Skeletal muscle satellite cell (primary cell): ENCODE data around the gene ANKS1A.
"Not testable (repeated sequence)": the region's sequence is repeated elsewhere in the genome, so short reads cannot be mapped to it uniquely, and the experiment has no call there.

Source experiments
- H3K27me3 ChIP-seq: 2 replicates; pipeline ENCODE4 v1.7.0; 2013; ENCODE audit warnings: low read length; ENCODE audit not compliant: control insufficient read depth, insufficient read depth
- H3K36me3 ChIP-seq: 2 replicates; pipeline ENCODE4 v1.7.0; 2013; ENCODE audit warnings: mild to moderate bottlenecking, control low read depth, low read length; ENCODE audit not compliant: insufficient read depth
- H3K4me1 ChIP-seq: 2 replicates; pipeline ENCODE4 v1.7.0; 2013; ENCODE audit warnings: low read length; ENCODE audit not compliant: control insufficient read depth, insufficient read depth
- H3K4me2 ChIP-seq: 2 replicates; pipeline ENCODE4 v1.7.0; 2013; ENCODE audit warnings: mild to moderate bottlenecking, low read length
- H3K4me3 ChIP-seq: 2 replicates; pipeline ENCODE4 v1.7.0; 2013; ENCODE audit warnings: low read length
- H3K9ac ChIP-seq: 2 replicates; pipeline ENCODE4 v1.7.0; 2013; ENCODE audit warnings: mild to moderate bottlenecking, low read depth, low read length, moderate library complexity
- H3K9me3 ChIP-seq: replicated peaks from 2 replicates; pipeline ENCODE4 v1.7.0; 2013; ENCODE audit warnings: mild to moderate bottlenecking, control low read depth, low read length

The ANKS1A gene

GRCh38 chr6:35003886-35004530, 115.0 kb downstream of the ANKS1A start:
- H3K27me3 ChIP-seq, H3K9me3 ChIP-seq, H3K4me2 ChIP-seq, H3K4me3 ChIP-seq, H3K36me3 ChIP-seq, H3K4me1 ChIP-seq, H3K9ac ChIP-seq: not testable (repeated sequence)

DNA sequence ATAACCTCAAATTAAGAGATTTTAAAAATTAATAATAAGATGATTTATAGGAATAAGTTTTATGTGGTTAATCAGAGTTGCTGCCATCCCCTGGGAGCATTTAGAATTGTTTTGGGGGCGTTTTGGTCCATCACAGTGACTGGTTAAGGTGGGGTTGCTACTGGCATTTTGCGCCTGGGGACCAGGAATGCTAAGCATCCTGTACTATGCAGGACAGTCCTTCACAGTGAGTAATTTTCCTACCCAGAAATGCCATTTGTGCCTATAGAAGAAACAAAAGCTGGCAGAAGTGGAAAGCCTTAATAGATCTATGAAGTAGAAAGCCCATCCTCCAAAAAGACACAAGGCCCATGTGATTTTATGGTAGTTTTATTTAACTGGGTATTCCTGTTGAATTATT, 118.0 kb downstream of the ANKS1A start:
- no peak overlapping the region for H3K4me2 ChIP-seq
- H3K4me3 ChIP-seq: no peak overlapping the region
- H3K36me3 ChIP-seq: no peaks in the 10 kb centered on the region
- H3K27me3 ChIP-seq: no peaks in the 10 kb centered on the region
- H3K9me3 ChIP-seq: no peaks in the 10 kb centered on the region
- H3K9ac ChIP-seq: no peak overlapping the region
- H3K4me1 ChIP-seq: no peaks in the 10 kb centered on the region

GRCh38 chr6:35008858-35009257, 119.8 kb downstream of the ANKS1A start:
- no peak overlapping the region for H3K4me2 ChIP-seq
- no peaks in the 10 kb centered on the region for H3K9me3 ChIP-seq
- H3K36me3 ChIP-seq: no peaks in the 10 kb centered on the region
- no peaks in the 10 kb centered on the region for H3K4me1 ChIP-seq
- no peaks in the 10 kb centered on the region for H3K27me3 ChIP-seq
- no peak overlapping the region for H3K9ac ChIP-seq
- no peak overlapping the region for H3K4me3 ChIP-seq

GRCh38 chr6:35011096-35012041, 122.3 kb downstream of the ANKS1A start:
- H3K9ac ChIP-seq: no peak overlapping the region
- H3K27me3 ChIP-seq: no peaks in the 10 kb centered on the region
- no peaks in the 10 kb centered on the region for H3K36me3 ChIP-seq
- H3K9me3 ChIP-seq: no peaks in the 10 kb centered on the region
- no peak overlapping the region for H3K4me3 ChIP-seq
- H3K4me1 ChIP-seq: peaks cover 13% of the 10 kb centered on the region
- H3K4me2 ChIP-seq: no peak overlapping the region

DNA sequence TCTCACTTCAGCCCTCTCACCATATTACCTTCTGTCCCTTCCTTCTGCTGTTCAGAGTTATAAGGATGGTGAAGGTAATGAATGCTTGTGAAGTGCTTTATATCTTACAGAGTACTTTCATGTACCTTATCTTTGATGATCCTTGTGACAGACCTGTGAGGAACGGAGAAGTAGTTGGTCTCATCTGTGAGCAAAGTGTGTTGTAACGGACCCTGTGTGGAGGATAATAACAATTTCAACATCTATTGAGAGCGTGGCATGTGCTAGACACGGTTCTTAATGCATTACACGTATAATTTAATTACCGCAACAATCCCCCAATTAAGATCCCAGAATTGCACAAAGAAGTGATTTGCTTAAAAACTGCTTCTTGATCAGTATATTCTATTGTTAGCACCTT, 124.6 kb downstream of the ANKS1A start:
- no peaks in the 10 kb centered on the region for H3K9me3 ChIP-seq
- H3K9ac ChIP-seq: no peak overlapping the region
- H3K27me3 ChIP-seq: no peaks in the 10 kb centered on the region
- no peak overlapping the region for H3K4me2 ChIP-seq
- H3K4me1 ChIP-seq: peaks cover 31% of the 10 kb centered on the region
- H3K36me3 ChIP-seq: peaks cover 1% of the 10 kb centered on the region
- H3K4me3 ChIP-seq: no peak overlapping the region

- Histone ChIP-seq H3K36me3 (peaks cover 6% of the 10 kb centered on the region), H3K4me1 (peaks cover 31% of the 10 kb centered on the region), H3K4me3 (no peak overlapping the region), H3K9me3 (no peaks in the 10 kb centered on the region), H3K4me2 (no peak overlapping the region), H3K27me3 (no peaks in the 10 kb centered on the region), H3K9ac (no peak overlapping the region)
These were observed 125.3 kb downstream of the ANKS1A start for GRCh38 chr6:35014341-35014740.

DNA sequence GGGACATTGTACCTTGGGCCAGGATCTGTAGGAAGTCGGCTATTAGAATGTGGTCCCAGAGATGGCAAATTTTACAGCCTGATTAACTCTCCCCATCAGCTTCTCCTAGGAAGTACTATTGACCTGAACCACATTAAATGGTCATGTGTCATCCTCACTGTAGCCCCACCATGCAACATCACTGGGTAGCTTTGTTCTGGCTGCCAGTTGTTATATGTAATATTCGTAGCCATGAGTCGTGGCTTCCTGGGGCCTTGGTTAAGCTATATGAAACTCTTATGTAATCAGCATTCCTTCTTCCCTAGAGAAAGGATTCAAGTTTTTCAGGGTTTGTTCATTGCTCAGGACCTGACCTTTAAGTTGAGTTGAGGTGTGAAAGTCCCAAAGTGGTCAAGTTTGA, 125.7 kb downstream of the ANKS1A start:
- Histone ChIP-seq H3K9me3 (no peaks in the 10 kb centered on the region), H3K4me2 (no peak overlapping the region), H3K9ac (no peak overlapping the region), H3K36me3 (peaks cover 6% of the 10 kb centered on the region), H3K4me3 (no peak overlapping the region), H3K27me3 (no peaks in the 10 kb centered on the region), H3K4me1 (peaks cover 31% of the 10 kb centered on the region)

GRCh38 chr6:35015476-35015875, 126.4 kb downstream of the ANKS1A start:
- Histone ChIP-seq H3K36me3 (peaks cover 6% of the 10 kb centered on the region), H3K4me3 (no peak overlapping the region), H3K9ac (no peak overlapping the region), H3K27me3 (no peaks in the 10 kb centered on the region), H3K4me1 (peaks cover 31% of the 10 kb centered on the region), H3K9me3 (no peaks in the 10 kb centered on the region), H3K4me2 (no peak overlapping the region)

- Histone ChIP-seq H3K4me2 (no peak overlapping the region), H3K4me1 (peaks cover 31% of the 10 kb centered on the region), H3K9ac (no peak overlapping the region), H3K27me3 (no peaks in the 10 kb centered on the region), H3K36me3 (peaks cover 6% of the 10 kb centered on the region), H3K4me3 (no peak overlapping the region), H3K9me3 (no peaks in the 10 kb centered on the region)
These were observed 126.9 kb downstream of the ANKS1A start for GRCh38 chr6:35015996-35016395.

DNA sequence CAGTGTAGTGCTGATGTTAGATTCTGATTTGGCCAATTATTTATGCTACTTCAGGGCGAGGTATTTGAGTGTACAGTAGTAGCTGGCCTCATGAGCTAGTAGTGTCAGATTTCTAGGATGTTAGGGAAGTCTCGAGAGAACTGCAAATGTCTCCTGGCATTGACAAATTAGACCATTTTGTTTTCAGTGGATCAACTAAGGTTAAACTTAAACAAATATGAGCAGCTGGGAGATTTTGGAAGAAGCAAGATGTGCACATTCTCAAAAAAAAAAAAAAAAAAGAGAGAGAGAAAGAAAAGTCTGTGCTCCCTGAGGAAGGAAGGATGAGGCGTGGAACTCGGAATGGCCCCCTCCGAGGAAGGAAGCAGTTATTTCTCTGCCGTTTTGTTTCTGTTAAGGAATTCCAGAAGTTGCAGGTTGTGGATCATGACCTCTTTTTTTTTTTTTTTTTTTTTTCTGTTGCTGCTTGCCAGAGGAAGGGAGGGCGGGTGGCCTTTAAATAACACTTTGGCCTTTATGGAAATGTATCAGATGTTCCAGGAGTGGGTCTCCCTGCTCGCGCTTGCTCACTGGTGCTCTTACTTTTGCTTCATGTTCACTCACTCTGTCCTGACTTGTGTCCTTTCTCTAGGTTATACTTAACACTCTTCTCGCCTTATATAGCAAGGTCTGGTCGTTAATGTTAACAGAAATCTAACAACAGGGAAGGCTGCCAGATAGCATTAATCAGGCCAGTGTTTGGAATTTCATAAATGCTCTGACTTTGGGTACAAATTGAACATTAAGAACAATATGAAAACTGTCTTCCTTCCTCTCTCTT, 127.7 kb downstream of the ANKS1A start:
- Histone ChIP-seq H3K9ac (peak overlapping the region; percentile 39), H3K4me3 (peak overlapping the region; percentile 12), H3K4me1 (peaks cover 31% of the 10 kb centered on the region), H3K9me3 (no peaks in the 10 kb centered on the region), H3K36me3 (peaks cover 6% of the 10 kb centered on the region), H3K4me2 (peak overlapping the region; percentile 42), H3K27me3 (no peaks in the 10 kb centered on the region)

GRCh38 chr6:35017411-35018181, 128.5 kb downstream of the ANKS1A start:
- peak overlapping the region; percentile 39 for H3K9ac ChIP-seq
- H3K4me2 ChIP-seq: peak overlapping the region; percentile 42
- peaks cover 6% of the 10 kb centered on the region for H3K36me3 ChIP-seq
- H3K27me3 ChIP-seq: no peaks in the 10 kb centered on the region
- peaks cover 31% of the 10 kb centered on the region for H3K4me1 ChIP-seq
- peak overlapping the region; percentile 39 for H3K4me3 ChIP-seq
- H3K9me3 ChIP-seq: no peaks in the 10 kb centered on the region
